Activated naive CD8-positive, alpha-beta T cell treated with anti-CD3 and anti-CD28 coated beads, Interleukin-2, amount 10 ng/mL, durations not matched to agents 7 days and 5 days (primary cell): ENCODE results near the gene WDR5. TPM values are rescaled to one million over a fixed set of nuclear protein-coding genes. Genes with fewer than 3 reads are reported as not detected.
A peak's percentile ranks its signal among the peaks of the same experiment; 100 is the strongest.

Source experiments
- ATAC-seq: fragments of 150-1000 bp; cut with Tn5 transposase; one replicate; pipeline ENCODE4 v1.10.0; 2021; ENCODE audit warnings: low read depth, moderate library complexity
- POLR2A ChIA-PET: fragments of 350-600 bp; sonication (Branson Sonifier 250); formaldehyde crosslinking; loops from one replicate; lab custom pipeline; 2021; ENCODE audit warnings: antibody characterized with exemption; lab: Charles Lee
- DNase-seq: peaks from one replicate; pipeline ENCODE4 v3.0.0; 2021
- H3K27ac Mint-ChIP-seq: one replicate; pipeline ENCODE4 v1.8.0; 2022; ENCODE audit warnings: mild to moderate bottlenecking, mixed read lengths
- H3K27me3 Mint-ChIP-seq: one replicate; pipeline ENCODE4 v1.8.0; 2022; ENCODE audit warnings: mild to moderate bottlenecking, moderate library complexity, mixed read lengths
- H3K36me3 Mint-ChIP-seq: one replicate; pipeline ENCODE4 v1.8.0; 2021; ENCODE audit warnings: mild to moderate bottlenecking, mixed read lengths
- H3K4me1 Mint-ChIP-seq: one replicate; pipeline ENCODE4 v1.8.0; 2021; ENCODE audit warnings: mixed read lengths
- H3K4me3 Mint-ChIP-seq: one replicate; pipeline ENCODE4 v1.8.0; 2022; ENCODE audit warnings: mild to moderate bottlenecking, moderate library complexity, mixed read lengths
- H3K9me3 Mint-ChIP-seq: one replicate; pipeline ENCODE4 v1.8.0; 2021; ENCODE audit warnings: mixed read lengths
- total RNA-seq, 2 experiments: library from RNA; stranded (reverse); gene quantifications; one replicate each; pipeline ENCODE4 v1.2.3, GENCODE V29; 2021

WDR5 gene
- total RNA-seq, 2 experiments from 2014 or later, result 35.4 to 37.6 TPM

- Mint-ChIP-seq H3K4me1 (peaks cover 6% of the 10 kb centered on the region), H3K36me3 (no peaks in the 10 kb centered on the region), H3K9me3 (no peaks in the 10 kb centered on the region), H3K4me3 (no peak overlapping the region), H3K27me3 (peaks cover 12% of the 10 kb centered on the region), H3K27ac (no peak overlapping the region)
- POLR2A ChIA-PET, result interaction anchor here (2.0 kb wide), 1 partner anchor 11 kb away, joined by 8 read pairs; the partner anchor contains the start of gene RNU6ATAC
- DNase-seq, result no peak
- ATAC-seq, result no peak
Observed at GRCh38 chr9:134175291-134175807, 39.5 kb downstream of the WDR5 start.

- peaks cover 7% of the 10 kb centered on the region for H3K4me1 Mint-ChIP-seq
- H3K9me3 Mint-ChIP-seq, result no peaks in the 10 kb centered on the region
- DNase-seq, result no peak
- H3K4me3 Mint-ChIP-seq, result no peak overlapping the region
- peaks cover 12% of the 10 kb centered on the region for H3K27me3 Mint-ChIP-seq
- no peak overlapping the region for H3K27ac Mint-ChIP-seq
- H3K36me3 Mint-ChIP-seq, result no peaks in the 10 kb centered on the region
- POLR2A ChIA-PET, result interaction anchor here (2.0 kb wide), 1 partner anchor 11 kb away, joined by 8 read pairs; the partner anchor contains the start of gene RNU6ATAC
- no peak for ATAC-seq
Observed at GRCh38 chr9:134175808-134176598, 40.1 kb downstream of the WDR5 start.

- Mint-ChIP-seq H3K27ac (no peak overlapping the region), H3K4me1 (peaks cover 7% of the 10 kb centered on the region), H3K9me3 (no peaks in the 10 kb centered on the region), H3K36me3 (no peaks in the 10 kb centered on the region), H3K4me3 (no peak overlapping the region), H3K27me3 (peaks cover 8% of the 10 kb centered on the region)
- ATAC-seq (no peak), DNase-seq (no peak)
- POLR2A ChIA-PET, result no interaction called here
Observed at GRCh38 chr9:134176599-134176968, 40.7 kb downstream of the WDR5 start.

- Mint-ChIP-seq H3K4me3 (no peak overlapping the region), H3K4me1 (peaks cover 11% of the 10 kb centered on the region), H3K27ac (no peak overlapping the region), H3K27me3 (peaks cover 8% of the 10 kb centered on the region), H3K36me3 (peaks cover under 1% of the 10 kb centered on the region), H3K9me3 (no peaks in the 10 kb centered on the region)
- POLR2A ChIA-PET, result no interaction called here
- no peak for ATAC-seq
- no peak for DNase-seq
Observed at GRCh38 chr9:134177186-134177585, 41.3 kb downstream of the WDR5 start.

- peaks cover 8% of the 10 kb centered on the region for H3K27me3 Mint-ChIP-seq
- POLR2A ChIA-PET, result no interaction called here
- ATAC-seq, result no peak
- no peak for DNase-seq
- peaks cover 6% of the 10 kb centered on the region for H3K9me3 Mint-ChIP-seq
- H3K27ac Mint-ChIP-seq, result no peak overlapping the region
- H3K36me3 Mint-ChIP-seq, result peaks cover 5% of the 10 kb centered on the region
- H3K4me3 Mint-ChIP-seq, result no peak overlapping the region
- peaks cover 17% of the 10 kb centered on the region for H3K4me1 Mint-ChIP-seq
Observed at GRCh38 chr9:134177624-134178393, 41.9 kb downstream of the WDR5 start.

DNA sequence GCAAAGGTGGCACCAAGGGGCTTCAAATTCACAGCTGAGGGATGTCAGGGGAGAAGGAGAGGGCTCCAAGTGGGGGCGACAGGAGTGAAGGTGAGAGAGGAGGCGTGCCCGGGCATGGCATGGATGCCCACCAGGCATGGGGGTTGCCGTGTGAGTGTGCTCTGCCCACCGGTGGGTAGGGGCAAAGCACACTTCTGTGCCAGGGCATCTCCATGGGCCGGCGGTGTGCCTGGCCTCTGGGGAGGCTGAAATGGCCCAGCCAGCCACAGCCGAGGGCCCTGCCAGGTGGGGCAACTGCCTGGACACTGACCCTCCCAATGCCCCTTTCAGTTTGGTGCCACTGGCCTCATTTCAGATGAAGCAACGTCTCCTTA, 42.5 kb downstream of the WDR5 start:
- no peak overlapping the region for H3K4me3 Mint-ChIP-seq
- peaks cover 8% of the 10 kb centered on the region for H3K27me3 Mint-ChIP-seq
- peaks cover 6% of the 10 kb centered on the region for H3K36me3 Mint-ChIP-seq
- DNase-seq, result peak; percentile 25
- H3K27ac Mint-ChIP-seq, result no peak overlapping the region
- H3K4me1 Mint-ChIP-seq, result peaks cover 18% of the 10 kb centered on the region
- peaks cover 7% of the 10 kb centered on the region for H3K9me3 Mint-ChIP-seq
- no peak for ATAC-seq
- POLR2A ChIA-PET, result no interaction called here

DNA sequence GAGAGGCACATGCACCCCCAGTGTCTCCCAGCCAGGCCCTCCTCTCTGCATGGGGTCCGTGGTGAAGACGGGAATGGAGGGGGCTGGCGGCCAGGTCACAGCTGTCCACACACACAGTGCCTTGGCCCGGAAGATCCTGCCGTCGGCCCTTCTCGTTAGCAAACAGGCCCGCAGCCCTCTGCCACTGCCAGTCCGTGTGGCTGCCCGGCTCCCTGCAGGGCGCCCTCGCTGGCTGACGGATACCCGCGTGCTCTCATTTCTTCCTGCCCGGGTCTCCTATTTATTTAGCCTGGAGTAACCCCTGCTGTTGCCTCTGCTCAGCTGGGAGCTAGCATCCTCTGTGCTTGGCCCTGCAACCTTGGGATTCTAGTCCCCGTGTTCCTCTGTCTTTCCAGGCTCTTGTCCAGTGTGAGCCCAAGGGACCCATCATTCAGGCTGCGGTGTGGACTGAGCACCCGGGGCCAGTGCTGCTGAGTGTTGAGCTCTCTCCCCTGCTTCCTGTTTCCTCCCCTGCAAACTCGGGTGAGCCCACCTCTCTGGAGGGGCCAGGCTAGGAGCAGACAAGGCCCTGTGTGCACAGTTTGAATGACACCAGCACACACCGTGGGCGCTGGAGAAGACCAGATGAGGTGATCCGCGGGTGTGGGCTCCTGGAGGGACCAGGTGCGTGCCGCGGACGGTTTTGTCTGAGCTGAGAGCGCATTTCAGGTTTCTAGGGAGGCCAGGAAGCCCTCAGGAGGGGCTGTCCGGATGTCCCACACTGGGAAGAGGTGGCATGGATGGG, 43.1 kb downstream of the WDR5 start:
- H3K4me1 Mint-ChIP-seq, result peaks cover 18% of the 10 kb centered on the region
- no peak overlapping the region for H3K27ac Mint-ChIP-seq
- DNase-seq, result peak; percentile 30
- no peak overlapping the region for H3K4me3 Mint-ChIP-seq
- ATAC-seq, result no peak
- POLR2A ChIA-PET, result interaction anchor here (0.6 kb wide), 1 partner anchor 1689 kb away, joined by 4 read pairs; no protein-coding TSS in a partner anchor
- peaks cover 6% of the 10 kb centered on the region for H3K36me3 Mint-ChIP-seq
- peaks cover 7% of the 10 kb centered on the region for H3K9me3 Mint-ChIP-seq
- H3K27me3 Mint-ChIP-seq, result peaks cover 8% of the 10 kb centered on the region

GRCh38 chr9:134179595-134179917, 43.7 kb downstream of the WDR5 start:
- H3K4me3 Mint-ChIP-seq, result no peak overlapping the region
- ATAC-seq (no peak), DNase-seq (no peak)
- peaks cover 8% of the 10 kb centered on the region for H3K27me3 Mint-ChIP-seq
- H3K36me3 Mint-ChIP-seq, result peaks cover 6% of the 10 kb centered on the region
- no peak overlapping the region for H3K27ac Mint-ChIP-seq
- POLR2A ChIA-PET, result interaction anchor here (0.6 kb wide), 1 partner anchor 1689 kb away, joined by 4 read pairs; no protein-coding TSS in a partner anchor
- peaks cover 18% of the 10 kb centered on the region for H3K4me1 Mint-ChIP-seq
- H3K9me3 Mint-ChIP-seq, result peaks cover 7% of the 10 kb centered on the region

GRCh38 chr9:134179918-134180785, 44.3 kb downstream of the WDR5 start:
- Mint-ChIP-seq H3K27me3 (peaks cover 8% of the 10 kb centered on the region), H3K4me1 (peaks cover 18% of the 10 kb centered on the region), H3K36me3 (peaks cover 6% of the 10 kb centered on the region), H3K27ac (no peak overlapping the region), H3K4me3 (no peak overlapping the region), H3K9me3 (peaks cover 7% of the 10 kb centered on the region)
- peak; percentile 27 for DNase-seq
- POLR2A ChIA-PET, result interaction anchor here (0.5 kb wide), 1 partner anchor 267 kb away, joined by 3 read pairs; no protein-coding TSS in a partner anchor
- no peak for ATAC-seq

GRCh38 chr9:134180786-134181647, 45.1 kb downstream of the WDR5 start:
- peak; percentile 33 for DNase-seq
- Mint-ChIP-seq H3K36me3 (peaks cover 6% of the 10 kb centered on the region), H3K27me3 (peaks cover 8% of the 10 kb centered on the region), H3K9me3 (peaks cover 7% of the 10 kb centered on the region), H3K27ac (no peak overlapping the region), H3K4me1 (peaks cover 22% of the 10 kb centered on the region), H3K4me3 (no peak overlapping the region)
- ATAC-seq, result no peak
- POLR2A ChIA-PET, result interaction anchor here (0.5 kb wide), 1 partner anchor 267 kb away, joined by 3 read pairs; no protein-coding TSS in a partner anchor

DNA sequence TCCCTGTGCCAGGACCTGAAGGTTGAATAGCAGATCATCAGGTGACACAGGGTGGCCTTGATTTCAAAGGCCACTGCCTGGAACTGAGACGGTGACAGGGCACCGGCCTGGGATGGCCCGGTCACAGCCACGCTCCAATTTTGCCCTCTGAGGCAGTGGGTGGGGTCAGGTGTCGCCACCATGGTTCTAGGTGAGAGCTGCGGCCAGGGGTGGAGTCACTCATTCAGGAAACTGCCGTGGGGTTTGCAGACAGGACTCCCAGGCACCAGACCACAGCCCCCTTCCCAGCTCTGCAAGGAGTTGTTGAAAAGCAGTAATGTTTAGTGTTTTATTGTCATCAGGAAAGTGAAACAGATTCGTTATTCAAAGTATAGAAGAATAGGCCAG, 45.8 kb downstream of the WDR5 start:
- ATAC-seq (peak; percentile 34), DNase-seq (peak; percentile 25)
- Mint-ChIP-seq H3K27ac (peak overlapping the region; percentile 97), H3K4me3 (no peak overlapping the region), H3K36me3 (peaks cover 6% of the 10 kb centered on the region), H3K9me3 (peaks cover 7% of the 10 kb centered on the region), H3K4me1 (peaks cover 22% of the 10 kb centered on the region), H3K27me3 (peaks cover 10% of the 10 kb centered on the region)
- POLR2A ChIA-PET, result no interaction called here
